Urinary bladder (tissue), 4 donors: ENCODE results near the gene PMEPA1. TPM values are rescaled to one million over a fixed set of nuclear protein-coding genes. Genes with fewer than 3 reads are reported as not detected.

Experiments used
- DNase-seq: peaks from one replicate; pipeline ENCODE4 v3.0.0-alpha.2; 2015; ENCODE audit errors: extremely low spot score
- H3K27ac ChIP-seq: one replicate; pipeline ENCODE4 v1.5.1; 2013; ENCODE audit warnings: low read depth, mild to moderate bottlenecking, moderate library complexity
- H3K36me3 ChIP-seq: one replicate; pipeline ENCODE4 v1.6.1; 2013; ENCODE audit warnings: mild to moderate bottlenecking, moderate library complexity; ENCODE audit not compliant: insufficient read depth
- H3K4me1 ChIP-seq: one replicate; pipeline ENCODE4 v1.6.1; 2013; ENCODE audit warnings: mild to moderate bottlenecking, moderate library complexity; ENCODE audit not compliant: insufficient read depth
- H3K4me3 ChIP-seq: one replicate; pipeline ENCODE4 v1.5.1; 2013; ENCODE audit warnings: low read depth, low read length
- WGBS: extraction: QIAGEN DNeasy Blood & Tissue Kit; methylation state at CpG from one replicate; pipeline ENCODE4 v1.1.7; 2013; 5-methylcytosine and 5-hydroxymethylcytosine counted together
- polyA plus RNA-seq: library from polyadenylated mRNA; stranded (reverse); fragments of 200-250 nt; gene quantifications from one replicate; pipeline ENCODE4 v1.2.3, GENCODE V29; 2013
- total RNA-seq: library from RNA; depleted of rRNA; stranded (reverse); fragments of >200 nt; gene quantifications from one replicate; pipeline ENCODE4 v1.2.3, GENCODE V29; 2014
- donor health status: healthy with polysubstance abuse.
- donor health status: healthy.

The PMEPA1 gene
- total and polyA plus RNA-seq, 2 donors, result 20.4 to 20.6 TPM

DNA sequence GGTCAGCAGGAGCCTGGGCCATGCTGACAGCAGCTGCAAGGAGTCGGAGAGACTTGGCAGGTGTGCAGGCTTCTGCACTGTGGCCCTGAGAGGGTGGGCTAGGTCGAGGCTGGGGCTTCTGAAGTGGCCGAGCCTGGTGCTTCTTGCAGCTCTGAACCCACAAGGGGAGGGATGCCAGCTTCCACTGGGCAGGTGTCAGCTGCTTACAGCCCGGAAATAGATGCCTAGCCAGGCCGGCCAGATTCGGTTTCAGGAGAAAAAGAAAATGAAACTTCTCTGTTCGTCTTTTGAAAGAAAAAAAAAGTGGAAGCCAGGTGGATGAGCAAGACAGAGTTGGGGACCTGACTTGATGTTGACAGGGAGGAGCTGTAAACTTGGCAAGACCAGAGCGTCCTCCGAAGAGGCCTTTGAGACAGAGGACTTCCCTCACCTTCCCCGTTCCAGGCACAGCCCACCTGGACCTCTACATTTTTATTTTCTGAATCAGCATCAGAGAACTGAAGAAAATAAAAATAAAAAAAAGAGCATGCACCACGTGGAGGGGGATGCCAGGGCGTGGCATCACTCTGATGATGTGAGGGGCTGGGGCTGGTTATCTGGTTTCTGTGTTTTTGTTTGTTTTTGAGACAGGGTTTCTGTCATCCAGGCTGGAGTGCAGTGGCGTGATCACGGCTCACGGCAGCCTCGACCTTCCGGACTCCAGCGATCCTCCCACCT is 89.4 kb downstream of the PMEPA1 start, which contains the start of gene ZBP1:
Gene ZBP1 (minus strand): TSS at position 153 of the 717 bp plus-strand sequence. CDS start 131 bp downstream, at position 22.
- H3K27ac ChIP-seq, result no peak within 1 kb of the TSS
- no peaks in the 10 kb centered on the region for H3K36me3 ChIP-seq
- H3K4me3 ChIP-seq, result no peak within 1 kb of the TSS
- 74% methylated on average over 18 of the region's 18 CpGs for WGBS
- no peaks in the 10 kb centered on the region for H3K4me1 ChIP-seq
- DNase-seq, result no peak

DNA sequence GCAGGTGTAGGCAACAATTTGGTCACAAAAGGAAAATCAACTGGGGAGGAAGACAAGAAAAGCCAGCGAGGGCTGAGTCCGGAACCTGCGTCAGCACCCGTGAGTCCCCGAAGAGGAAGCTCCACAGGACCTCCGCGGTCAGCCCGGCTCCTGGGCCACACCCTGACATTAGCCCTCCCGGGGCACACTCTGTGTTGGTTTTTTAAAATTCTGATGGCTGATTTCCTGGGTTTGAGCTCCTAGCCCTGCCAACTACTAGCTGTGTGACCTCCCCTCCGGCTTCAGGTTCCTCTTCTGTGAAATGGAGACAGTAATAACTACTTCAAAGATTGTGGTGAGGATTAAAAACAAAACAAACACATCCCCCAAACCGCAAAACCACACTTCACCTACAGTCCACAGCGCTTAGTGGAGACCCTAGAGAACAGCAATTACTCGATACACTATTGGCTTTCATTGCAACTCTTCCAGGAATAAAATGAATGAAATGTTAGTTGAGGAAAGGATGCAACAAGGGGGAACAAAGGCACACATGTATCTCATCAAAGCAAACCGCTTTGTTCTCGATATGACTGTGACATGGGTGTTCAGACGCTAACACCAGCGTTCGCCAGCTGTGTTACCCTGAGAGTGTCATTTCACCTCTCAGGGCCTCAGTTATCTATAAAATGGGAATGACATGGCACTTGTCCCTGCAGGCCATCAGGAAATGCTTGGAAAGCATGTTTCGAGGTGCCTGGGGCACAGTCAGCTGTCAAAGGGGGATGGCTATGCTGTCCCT is 90.6 kb downstream of the PMEPA1 start:
- Histone ChIP-seq H3K27ac (no peak overlapping the region), H3K4me3 (no peak overlapping the region), H3K4me1 (no peaks in the 10 kb centered on the region), H3K36me3 (no peaks in the 10 kb centered on the region)
- WGBS, result 70% methylated on average over 19 of the region's 19 CpGs
- no peak for DNase-seq

DNA sequence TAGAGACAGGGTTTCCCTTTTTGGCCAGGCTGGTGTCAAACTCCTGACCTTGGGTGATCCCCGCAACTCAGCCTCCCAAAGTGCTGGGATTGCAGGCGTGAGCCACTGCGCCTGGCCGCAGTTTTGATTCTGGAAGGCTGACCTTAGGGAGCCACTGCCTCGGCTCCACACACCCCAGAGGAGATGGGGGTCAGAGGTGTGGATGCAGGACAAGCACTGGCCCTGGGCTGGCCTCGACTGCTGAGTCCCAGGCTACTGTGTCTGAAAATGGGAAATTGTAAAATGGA is 91.1 kb downstream of the PMEPA1 start:
- no peak overlapping the region for H3K27ac ChIP-seq

DNA sequence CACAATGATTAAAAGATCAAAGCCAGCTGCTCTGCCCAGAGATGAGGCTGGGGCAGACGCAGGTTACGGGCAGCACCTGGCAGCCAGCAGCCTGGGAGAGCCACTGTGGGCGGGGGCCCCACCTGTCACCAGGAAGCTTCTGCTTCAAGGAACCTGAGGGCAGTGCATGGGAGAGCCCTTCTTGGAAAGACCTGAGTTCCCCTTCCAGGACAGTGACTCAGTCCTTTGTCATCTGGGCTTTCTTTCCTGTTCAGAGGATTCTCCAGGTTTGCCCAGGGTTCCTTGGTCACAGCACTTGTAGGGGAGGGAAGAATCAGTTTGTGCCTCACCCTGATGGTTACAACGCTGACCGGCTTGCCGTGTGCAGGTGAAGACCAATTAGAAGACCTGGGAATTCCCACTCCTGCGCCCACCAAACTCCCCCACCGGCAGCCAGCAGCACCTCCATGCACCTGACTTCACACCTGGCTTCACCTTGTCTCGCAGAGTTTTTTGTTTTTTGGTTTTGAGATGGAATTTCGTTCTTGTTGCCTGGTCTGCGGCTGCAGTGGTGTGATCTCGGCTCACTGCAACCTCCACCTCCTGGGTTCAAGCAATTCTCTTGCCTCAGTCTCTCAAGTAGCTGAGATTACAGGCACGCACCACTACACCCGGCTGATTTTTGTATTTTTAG is 91.6 kb downstream of the PMEPA1 start:
- WGBS, result 74% methylated on average over 14 of the region's 14 CpGs
- DNase-seq, result no peak
- Histone ChIP-seq H3K27ac (no peak overlapping the region), H3K4me3 (no peak overlapping the region), H3K36me3 (no peaks in the 10 kb centered on the region), H3K4me1 (no peaks in the 10 kb centered on the region)

More for the DNA sequence above, 91.1 kb downstream of the PMEPA1 start:
- Histone ChIP-seq H3K4me3 (no peak overlapping the region), H3K36me3 (no peaks in the 10 kb centered on the region), H3K4me1 (no peaks in the 10 kb centered on the region)
- WGBS, result 75% methylated on average over 6 of the region's 6 CpGs
- no peak for DNase-seq

DNA sequence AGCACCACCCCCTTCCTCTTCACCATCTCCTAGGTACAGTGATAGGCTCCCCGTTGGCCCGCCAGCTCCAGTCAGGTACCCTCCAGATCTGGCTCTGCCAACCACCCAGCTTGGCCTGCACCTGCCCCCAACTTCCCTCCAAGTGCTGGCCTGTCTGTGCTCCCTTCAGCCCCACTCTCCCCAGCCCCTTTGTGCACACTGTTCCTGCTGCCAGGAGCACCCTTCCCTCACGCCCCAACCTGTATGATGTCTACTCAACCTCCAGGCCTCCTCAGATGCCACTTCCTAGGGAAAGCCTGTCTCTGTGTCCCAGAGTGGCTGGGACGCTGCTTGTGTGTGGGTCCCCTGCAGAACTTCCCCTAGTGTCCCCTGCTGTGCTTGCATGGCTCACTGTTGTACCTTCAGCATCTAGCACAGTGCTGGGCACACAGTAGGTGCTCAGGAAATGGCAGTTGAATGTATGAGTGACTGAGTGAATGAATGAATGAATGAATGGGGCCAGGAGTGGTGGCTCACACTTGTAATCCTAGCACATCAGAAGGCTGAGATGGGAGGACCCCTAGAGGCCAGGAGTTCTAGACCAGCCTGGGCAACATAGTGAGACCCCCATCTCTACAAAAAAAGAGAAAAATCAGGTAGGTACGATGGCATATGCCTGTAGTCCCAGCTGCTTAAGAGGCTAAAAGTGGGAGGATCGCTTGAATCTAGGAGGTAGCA is 92.6 kb downstream of the PMEPA1 start:
- no peak for DNase-seq
- H3K4me3 ChIP-seq, result no peak overlapping the region
- H3K36me3 ChIP-seq, result no peaks in the 10 kb centered on the region
- WGBS, result 85% methylated on average over 6 of the region's 6 CpGs
- no peaks in the 10 kb centered on the region for H3K4me1 ChIP-seq
- H3K27ac ChIP-seq, result no peak overlapping the region

DNA sequence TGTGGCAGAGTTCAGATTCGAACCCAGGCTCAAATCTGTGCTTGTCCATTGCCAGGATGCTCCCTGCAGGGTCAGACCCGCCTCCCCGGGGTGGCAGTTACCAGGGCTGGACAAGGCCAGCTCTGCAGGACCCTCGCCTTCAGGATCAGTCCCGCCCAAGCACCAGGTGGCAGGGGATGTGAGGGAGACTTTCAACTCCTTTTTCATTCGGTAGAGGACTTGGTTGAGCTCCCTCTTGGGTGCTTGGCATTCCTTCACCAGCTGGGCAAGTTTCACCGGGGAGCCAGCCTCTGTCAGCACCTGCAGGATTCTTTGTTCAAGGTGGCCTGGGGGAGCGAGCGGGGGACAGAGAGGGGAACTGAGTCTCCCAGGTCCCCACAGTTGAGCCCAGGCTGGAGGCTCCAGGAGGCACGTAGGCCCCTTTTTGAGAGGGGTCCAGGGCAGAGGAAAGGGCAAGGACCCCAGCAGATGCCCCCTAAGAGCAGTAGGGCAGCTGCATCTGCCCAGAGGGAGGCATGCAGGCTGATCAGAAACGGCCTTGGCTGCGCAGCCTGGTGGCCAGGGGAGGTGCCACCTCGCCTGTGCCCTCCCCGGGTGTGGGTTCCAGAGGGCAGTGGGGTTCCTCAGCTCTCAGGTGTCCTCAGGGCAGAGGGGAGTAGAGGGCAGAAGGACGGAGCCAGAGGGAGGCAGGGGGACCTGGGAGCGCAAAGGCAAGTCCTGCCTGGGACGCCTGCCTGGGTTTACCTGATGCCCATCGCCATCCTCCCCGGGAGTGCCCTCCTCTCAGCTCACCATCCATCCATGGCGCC is 93.5 kb downstream of the PMEPA1 start:
- no peaks in the 10 kb centered on the region for H3K36me3 ChIP-seq
- DNase-seq, result no peak
- WGBS, result 88% methylated on average over 20 of the region's 20 CpGs
- no peak overlapping the region for H3K27ac ChIP-seq
- no peaks in the 10 kb centered on the region for H3K4me1 ChIP-seq
- H3K4me3 ChIP-seq, result no peak overlapping the region

DNA sequence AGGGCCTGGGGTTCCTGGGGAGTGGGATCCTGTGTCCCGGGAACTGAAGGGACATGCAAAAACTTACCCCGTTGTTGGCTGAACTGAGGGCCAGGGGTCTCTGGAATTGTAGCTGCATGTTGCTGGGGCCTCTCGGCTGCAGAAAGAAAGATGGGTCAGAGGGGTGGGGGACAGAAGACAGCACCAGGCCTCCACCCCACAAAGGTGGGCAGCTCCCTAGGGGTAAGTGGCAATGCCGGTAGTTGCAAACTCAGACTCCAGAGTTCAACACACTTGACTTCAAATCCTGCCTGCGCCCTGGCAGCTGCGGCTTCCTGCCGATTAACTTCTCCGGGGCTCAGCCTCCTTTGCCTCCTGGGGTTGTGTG is 94.4 kb downstream of the PMEPA1 start:
- H3K27ac ChIP-seq, result no peak overlapping the region
- H3K4me1 ChIP-seq, result no peaks in the 10 kb centered on the region
- no peak overlapping the region for H3K4me3 ChIP-seq
- no peak for DNase-seq
- no peaks in the 10 kb centered on the region for H3K36me3 ChIP-seq
- WGBS, result 80% methylated on average over 8 of the region's 8 CpGs

DNA sequence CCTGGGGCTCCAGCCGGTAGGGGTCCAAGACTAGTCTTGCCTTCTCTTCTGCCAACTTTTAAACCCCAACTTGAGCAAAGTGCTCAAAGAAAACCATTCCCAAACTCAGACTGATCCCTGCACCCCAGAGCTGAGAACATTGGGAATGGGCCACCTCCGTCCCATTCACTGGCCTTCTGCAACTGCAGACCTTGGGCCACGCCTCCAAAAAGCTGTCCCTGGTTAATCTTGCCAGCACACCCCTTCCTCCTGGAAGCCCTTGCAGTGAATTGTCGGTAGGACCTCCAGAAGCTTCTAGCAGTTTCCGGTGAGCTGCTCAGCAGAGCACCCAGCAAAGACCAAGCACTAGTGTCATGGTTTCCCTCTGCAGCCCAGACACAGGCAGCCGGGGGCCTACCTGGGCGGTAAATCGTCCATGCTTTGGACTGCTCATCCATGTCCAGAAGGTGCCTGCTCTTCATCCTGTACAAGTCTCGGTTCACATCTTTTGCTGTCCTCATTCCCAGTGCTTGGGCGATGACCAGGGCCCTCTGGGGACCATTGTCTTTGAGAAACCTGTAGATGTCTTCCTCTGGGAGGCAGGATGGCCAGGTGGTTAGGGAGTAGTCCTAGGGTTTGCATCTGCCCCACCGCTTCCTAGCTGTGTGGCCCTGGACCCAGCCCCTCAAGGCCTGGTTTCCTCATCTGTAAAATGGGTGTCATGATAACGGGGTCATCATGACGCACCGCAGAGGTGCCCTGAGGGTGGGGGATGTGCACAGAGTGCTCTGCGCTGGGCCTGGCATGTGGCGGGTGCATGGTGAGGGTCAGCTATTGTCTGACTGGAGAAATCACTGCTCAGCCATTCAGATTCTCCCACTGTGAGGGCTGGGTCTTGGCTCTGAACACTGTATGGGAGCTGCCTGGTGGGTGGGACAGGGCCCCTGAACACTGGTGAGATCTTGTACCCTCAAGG is 95.0 kb downstream of the PMEPA1 start:
- Histone ChIP-seq H3K27ac (no peak overlapping the region), H3K36me3 (no peaks in the 10 kb centered on the region), H3K4me1 (no peaks in the 10 kb centered on the region), H3K4me3 (no peak overlapping the region)
- WGBS, result 91% methylated on average over 16 of the region's 16 CpGs
- DNase-seq, result no peak

DNA sequence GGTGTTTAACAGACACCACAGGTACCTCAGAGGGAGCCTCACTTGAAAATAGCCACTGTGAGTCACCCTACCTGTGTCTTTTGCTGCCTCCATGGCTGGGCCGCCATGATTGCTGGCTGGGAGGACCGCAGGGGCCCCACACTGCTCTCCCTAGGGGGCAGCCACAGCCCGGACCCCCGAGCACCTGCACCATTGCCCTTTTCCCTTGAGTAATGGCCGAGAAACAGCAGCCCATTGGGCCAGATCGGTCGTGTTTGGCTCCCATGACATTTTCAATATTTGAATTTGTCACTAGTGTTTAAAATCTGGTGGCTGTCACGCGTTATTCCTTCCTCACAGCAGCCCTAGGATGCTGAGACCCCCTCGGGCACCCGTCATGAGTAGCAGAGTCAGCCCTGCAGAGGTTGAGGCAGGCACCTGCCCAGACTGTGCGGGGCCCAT is 96.3 kb downstream of the PMEPA1 start:
- Histone ChIP-seq H3K4me3 (no peak overlapping the region), H3K4me1 (no peaks in the 10 kb centered on the region), H3K27ac (no peak overlapping the region), H3K36me3 (no peaks in the 10 kb centered on the region)
- WGBS, result 88% methylated on average over 12 of the region's 12 CpGs
- no peak for DNase-seq

DNA sequence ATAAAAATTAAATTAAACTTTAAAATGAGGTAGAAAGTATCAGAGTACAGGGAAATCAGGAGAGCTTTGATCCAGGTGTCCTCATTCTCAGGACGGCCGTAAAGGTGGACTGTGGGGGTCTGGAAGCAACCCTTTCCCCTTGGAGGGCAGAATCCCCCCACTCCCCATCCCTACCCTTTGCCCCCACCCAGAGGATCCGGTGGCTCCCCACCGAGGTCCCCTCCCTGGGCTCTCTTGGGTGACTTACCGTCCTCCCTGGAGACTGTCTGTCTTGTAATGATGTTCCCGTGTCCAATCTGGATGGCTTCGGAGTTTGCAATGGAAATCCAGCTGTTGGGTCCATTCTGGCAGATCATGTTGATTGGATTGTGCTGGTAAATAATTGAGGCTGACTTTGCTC is 96.9 kb downstream of the PMEPA1 start:
- Histone ChIP-seq H3K36me3 (no peaks in the 10 kb centered on the region), H3K27ac (no peak overlapping the region), H3K4me1 (no peaks in the 10 kb centered on the region), H3K4me3 (no peak overlapping the region)
- DNase-seq, result no peak
- WGBS, result 88% methylated on average over 7 of the region's 7 CpGs

DNA sequence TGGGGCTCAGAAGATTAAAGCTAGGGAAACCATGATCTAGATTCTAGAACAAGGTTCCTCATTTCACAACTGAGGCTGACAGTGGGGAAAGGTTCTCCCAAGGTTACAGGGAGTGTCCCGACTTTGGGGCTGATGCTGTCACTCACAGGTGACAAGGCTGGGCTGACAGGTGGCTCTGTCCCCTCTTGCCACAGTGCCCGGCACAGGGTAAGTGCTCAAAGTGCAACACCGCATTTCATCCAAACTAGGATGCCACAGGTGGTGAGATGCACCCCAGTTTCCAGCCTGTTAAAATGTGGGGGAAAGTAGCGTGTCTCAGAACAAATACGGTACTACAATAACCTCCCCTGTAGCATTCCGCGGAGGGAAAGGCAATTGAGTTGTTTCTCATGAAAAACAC is 97.4 kb downstream of the PMEPA1 start:
- Histone ChIP-seq H3K27ac (no peak overlapping the region), H3K36me3 (no peaks in the 10 kb centered on the region), H3K4me1 (no peaks in the 10 kb centered on the region), H3K4me3 (no peak overlapping the region)
- 89% methylated on average over 7 of the region's 7 CpGs for WGBS
- no peak for DNase-seq
